Panc1 (cell line): ENCODE measurements around the gene TBXA2R. TPM values are rescaled to one million over a fixed set of nuclear protein-coding genes. Genes with fewer than 3 reads are reported as not detected.

Source experiments
- ATAC-seq: fragments of 200-7000 bp; cut with Tn5 transposase; 2 replicates; pipeline ENCODE4 v1.9.1; 2020; ENCODE audit warnings: mild to moderate bottlenecking, moderate library complexity
- BruUV-seq: library from RNA; stranded (reverse); fragments of 400-500 nt; replicated peaks from 2 replicates; lab custom pipeline; 2021; lab: Mats Ljungman, UMichigan
- CTCF ChIA-PET: fragments of 300-600 bp; sonication (Branson Sonifier 250); formaldehyde crosslinking; loops from one replicate; lab custom pipeline; 2022; ENCODE audit warnings: antibody characterized with exemption; lab: Charles Lee
- POLR2A ChIA-PET: fragments of 300-600 bp; sonication (Branson Sonifier 250); formaldehyde crosslinking; loops from one replicate; lab custom pipeline; 2022; ENCODE audit warnings: antibody characterized with exemption; lab: Charles Lee
- DNase-seq: peaks from one replicate; pipeline ENCODE4 v3.0.0-alpha.2; 2010; ENCODE audit warnings: low read depth, low spot score
- H3K27ac ChIP-seq: 2 replicates; pipeline ENCODE4 v1.5.1; 2011; ENCODE audit warnings: mild to moderate bottlenecking, low read length, inconsistent platforms
- H3K27me3 ChIP-seq: fragments of 200-500 bp; sonication (Bioruptor generic); 2 replicates; pipeline ENCODE4 v1.6.0; 2014; ENCODE audit warnings: low read length, inconsistent platforms; ENCODE audit not compliant: control insufficient read depth, insufficient read depth
- H3K36me3 ChIP-seq: fragments of 200-500 bp; sonication (Bioruptor generic); 2 replicates; pipeline ENCODE4 v1.5.1; 2014; ENCODE audit warnings: inconsistent platforms, mild to moderate bottlenecking, low read length, moderate library complexity; ENCODE audit not compliant: control insufficient read depth, insufficient read depth
- H3K4me1 ChIP-seq: 2 replicates; pipeline ENCODE4 v1.5.1; 2011; ENCODE audit warnings: inconsistent platforms, mild to moderate bottlenecking, low read length, moderate library complexity; ENCODE audit not compliant: control insufficient read depth, insufficient read depth
- H3K4me3 ChIP-seq, 2 experiments: 2 replicates each; pipeline ENCODE4 v1.5.1; 2011 to 2012; ENCODE audit warnings: low read depth in 2 of 2, low read length in 2 of 2, mild to moderate bottlenecking in 2 of 2, inconsistent platforms in 1 of 2, moderate library complexity in 1 of 2
- H3K9me3 ChIP-seq: fragments of 200-500 bp; sonication (Bioruptor generic); 2 replicates; pipeline ENCODE4 v1.5.1; 2014; ENCODE audit warnings: low read depth, mild to moderate bottlenecking, inconsistent platforms, low read length, moderate library complexity; ENCODE audit not compliant: control insufficient read depth, insufficient read depth
- CTCF ChIP-seq: fragments of 450-650 bp; IDR thresholded peaks from 2 replicates; pipeline ENCODE4 v1.5.1; 2017; ENCODE audit warnings: mild to moderate bottlenecking
- POLR2AphosphoS5 ChIP-seq: IDR thresholded peaks from 2 replicates; pipeline ENCODE4 v1.6.1; 2012; ENCODE audit warnings: mild to moderate bottlenecking, low read depth, low read length, moderate library complexity
- REST ChIP-seq, 2 experiments: IDR thresholded peaks; 2 replicates each; pipeline ENCODE4 v1.6.1; 2011 to 2012; ENCODE audit warnings: low read depth in 2 of 2, control low read depth in 1 of 2, low read length in 1 of 2, mild to moderate bottlenecking in 1 of 2, moderate library complexity in 1 of 2; ENCODE audit not compliant: insufficient read depth in 1 of 2
- SIN3A ChIP-seq: IDR thresholded peaks from 2 replicates; pipeline ENCODE4 v1.6.1; 2012; ENCODE audit warnings: low read depth, mild to moderate bottlenecking, low read length, moderate library complexity, borderline replicate concordance; ENCODE audit not compliant: insufficient read depth
- TCF7L2 ChIP-seq: IDR thresholded peaks from 2 replicates; pipeline ENCODE4 v1.6.1; 2011; ENCODE audit warnings: mild to moderate bottlenecking, low read depth, low read length, inconsistent platforms
- in situ Hi-C: cut with HindIII; loops from 2 replicates; pipeline ENCODE4 v1.10.0; 2016; ENCODE audit warnings: low sequenced_read_pairs, low pct_unique_long_range_greater_than_20kb
- intact Hi-C: fragments of 100-400 bp; cut with micrococcal nuclease; formaldehyde crosslinking; loops from one replicate; pipeline ENCODE4 v1.10.0; 2022; ENCODE audit not compliant: unreplicated experiment
- total RNA-seq: library from RNA; stranded (reverse); gene quantifications from one replicate; pipeline ENCODE4 v1.2.1, GENCODE V29; 2021; ENCODE audit not compliant: unreplicated experiment

TBXA2R gene
- total RNA-seq, 1 experiment from 2014 or later: 5.2 TPM

- CTCF ChIA-PET: interaction anchor here (0.6 kb wide), 1 partner anchor 25 kb away, joined by 4 read pairs; no protein-coding TSS in a partner anchor
- in situ Hi-C loops: no loop called here
These were observed 6.4 kb upstream of the TBXA2R start for GRCh38 chr19:3612901-3613741.

GRCh38 chr19:3612330-3612729 lies 5.7 kb upstream of the TBXA2R start:
- no peak overlapping the region for H3K27ac ChIP-seq
- DNase-seq (no peak), ATAC-seq (no peak)
- intact Hi-C loops: no loop called here
- no peaks in the 10 kb centered on the region for H3K27me3 ChIP-seq
- in situ Hi-C loops: no loop called here
- BruUV-seq: no TSS peak
- no peak for TF ChIP-seq CTCF
- TF ChIP-seq POLR2AphosphoS5: no peak
- TF ChIP-seq SIN3A: no peak
- no peak for TF ChIP-seq REST (IDR thresholded peaks at IDR 0.05; ENCODE audit: insufficient read depth in 1 of 2, low read depth in 2 of 2, low read length in 1 of 2)
- TF ChIP-seq TCF7L2: no peak
- peaks cover 26% of the 10 kb centered on the region for H3K4me1 ChIP-seq
- no peaks in the 10 kb centered on the region for H3K9me3 ChIP-seq
- CTCF ChIA-PET: no interaction called here
- H3K4me3 ChIP-seq: no peak overlapping the region
- POLR2A ChIA-PET: no interaction called here
- H3K36me3 ChIP-seq: no peaks in the 10 kb centered on the region

More at GRCh38 chr19:3612901-3613741, 6.4 kb upstream of the TBXA2R start:
- POLR2A ChIA-PET: no interaction called here
- no TSS peak for BruUV-seq
- H3K36me3 ChIP-seq: no peaks in the 10 kb centered on the region
- peaks cover 19% of the 10 kb centered on the region for H3K4me1 ChIP-seq
- TF ChIP-seq POLR2AphosphoS5 (no peak), CTCF (no peak), REST (IDR thresholded peaks at IDR 0.05; ENCODE audit: insufficient read depth in 1 of 2, low read depth in 2 of 2, low read length in 1 of 2) (no peak), TCF7L2 (no peak), SIN3A (no peak)
- H3K9me3 ChIP-seq: no peaks in the 10 kb centered on the region
- intact Hi-C loops: no loop called here
- no peak for ATAC-seq
- H3K27me3 ChIP-seq: no peaks in the 10 kb centered on the region
- no peak overlapping the region for H3K27ac ChIP-seq
- no peak overlapping the region for H3K4me3 ChIP-seq
- DNase-seq: no peak
